IPS-NIHi7 (cell line): ENCODE data around the gene ZFHX2.
A peak's percentile ranks its signal among the peaks of the same experiment; 100 is the strongest.

Experiments used
- DNase-seq: peaks from one replicate; pipeline ENCODE4 v3.0.0; 2012; ENCODE audit warnings: mixed read lengths; ENCODE audit errors: extremely low spot score

Gene ZFHX2

GRCh38 chr14:23559926-23560520 lies 8.5 kb upstream of the ZFHX2 start:
- no peak for DNase-seq

DNA sequence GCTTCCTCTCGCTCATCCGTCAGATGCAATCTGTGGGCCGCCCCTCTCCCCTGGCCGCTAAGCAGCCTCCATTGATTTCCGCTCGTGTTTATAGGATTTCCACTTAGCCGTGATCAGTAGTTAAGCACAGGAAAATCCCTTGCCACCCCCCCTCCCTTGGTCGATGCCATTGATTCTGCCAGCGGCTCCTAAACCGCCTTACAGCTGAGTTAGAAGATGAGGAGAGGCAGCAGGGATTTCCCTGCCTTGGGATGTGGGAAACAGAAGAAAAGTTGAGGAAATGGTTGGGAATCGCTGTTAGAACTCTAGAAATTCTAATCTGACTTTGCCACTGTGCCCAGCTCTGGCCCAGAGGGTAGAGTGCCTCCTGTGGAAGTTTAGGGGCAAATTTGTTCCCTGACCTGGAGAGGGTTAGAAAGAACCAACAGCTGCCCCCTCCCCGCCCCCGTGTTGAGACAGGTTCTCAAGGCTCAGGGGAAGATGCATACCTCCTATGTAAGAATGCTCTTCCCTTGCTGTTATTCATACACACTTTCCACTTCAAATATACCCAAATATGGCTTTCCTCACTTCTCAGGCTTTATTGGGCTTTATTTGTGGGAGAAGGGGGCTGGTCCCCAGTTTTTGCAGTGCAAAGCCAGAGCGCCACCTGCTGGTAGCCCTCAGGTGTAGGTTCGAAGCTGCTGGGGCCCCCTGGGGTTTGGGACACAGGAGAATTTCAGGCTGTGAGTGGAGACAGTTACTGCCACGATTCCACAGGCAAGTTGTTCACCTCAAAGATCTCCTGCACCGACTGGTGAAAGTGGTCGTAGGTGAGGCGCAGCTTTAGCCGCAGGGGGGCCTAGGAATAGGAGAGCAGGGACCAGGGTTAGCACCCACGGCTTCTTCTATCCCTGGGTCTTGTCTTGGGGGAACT lies 7.7 kb upstream of the ZFHX2 start:
- no peak for DNase-seq

GRCh38 chr14:23558346-23559009 lies 6.9 kb upstream of the ZFHX2 start:
- DNase-seq, result no peak

DNA sequence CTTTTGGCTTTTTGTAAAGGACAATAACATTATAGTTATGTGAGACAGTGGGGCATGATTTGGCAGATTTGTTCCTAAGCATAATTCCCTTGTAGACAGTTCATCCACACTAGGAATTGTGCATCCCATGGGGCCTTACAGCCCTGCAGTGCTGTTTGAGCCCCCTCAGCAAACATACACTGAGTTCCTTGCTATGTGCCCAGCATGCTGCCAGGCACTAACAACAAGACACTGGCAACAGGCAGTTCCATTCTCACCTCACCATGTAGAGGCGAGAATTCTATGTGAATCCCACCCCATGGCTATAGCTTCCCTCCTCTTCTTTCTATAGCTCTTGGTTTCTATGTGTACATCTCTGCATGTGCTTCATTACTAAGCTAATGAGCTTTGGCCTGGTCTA lies 6.4 kb upstream of the ZFHX2 start:
- DNase-seq, result no peak

DNA sequence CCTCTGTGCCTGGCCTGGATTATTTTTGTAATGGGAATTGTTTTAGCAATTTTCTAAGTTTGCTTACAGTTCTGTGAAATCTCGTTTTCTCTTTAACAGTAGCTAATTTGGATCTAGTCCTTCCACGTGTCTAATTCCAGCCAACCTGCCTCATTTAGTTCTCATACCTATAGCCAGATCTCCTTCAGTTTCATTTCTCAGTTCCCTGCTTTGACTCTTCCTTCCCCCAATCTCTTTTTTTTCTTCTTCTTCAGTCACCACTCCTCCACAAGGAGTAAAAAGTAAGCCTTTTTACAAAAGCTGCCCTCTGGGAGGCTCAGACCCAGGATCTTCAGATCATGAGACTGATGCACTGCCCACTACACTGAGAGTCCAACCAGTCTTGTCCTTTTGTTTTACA lies 6.0 kb upstream of the ZFHX2 start:
- no peak for DNase-seq

DNA sequence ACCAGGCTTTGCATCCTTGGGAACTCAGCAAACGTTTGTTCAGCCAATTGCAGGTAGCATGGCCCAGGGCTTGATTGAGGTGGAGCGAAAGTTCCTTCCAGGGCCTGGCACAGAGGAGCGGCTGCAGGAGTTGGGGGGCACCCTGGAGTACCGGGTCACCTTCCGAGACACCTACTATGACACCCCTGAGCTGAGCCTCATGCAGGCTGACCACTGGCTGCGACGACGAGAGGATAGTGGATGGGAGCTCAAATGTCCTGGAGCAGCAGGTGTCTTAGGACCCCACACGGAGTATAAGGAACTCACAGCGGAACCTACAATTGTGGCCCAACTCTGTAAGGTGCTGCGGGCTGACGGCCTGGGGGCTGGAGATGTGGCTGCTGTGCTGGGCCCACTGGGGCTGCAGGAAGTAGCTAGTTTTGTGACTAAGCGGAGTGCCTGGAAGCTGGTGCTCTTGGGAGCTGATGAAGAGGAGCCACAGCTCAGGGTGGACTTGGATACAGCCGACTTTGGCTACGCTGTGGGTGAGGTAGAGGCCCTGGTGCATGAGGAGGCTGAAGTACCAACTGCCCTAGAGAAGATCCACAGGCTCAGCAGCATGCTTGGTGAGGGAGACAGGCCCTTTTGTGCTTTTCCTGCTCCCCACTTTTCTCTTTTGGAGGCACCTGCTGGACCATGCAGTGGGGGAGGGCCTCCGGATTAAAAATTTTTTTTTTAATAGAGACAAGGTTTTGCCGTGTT lies 5.3 kb upstream of the ZFHX2 start:
- no peak for DNase-seq

GRCh38 chr14:23555882-23556699 lies 4.5 kb upstream of the ZFHX2 start, which contains the start of gene THTPA:
THTPA (plus strand) TSS chr14:23556271; CDS start chr14:23556758, 487 bp downstream.
- DNase-seq, result peak; percentile 85

- DNase-seq, result no peak
Observed at GRCh38 chr14:23555533-23555881, 3.9 kb upstream of the ZFHX2 start.

DNA sequence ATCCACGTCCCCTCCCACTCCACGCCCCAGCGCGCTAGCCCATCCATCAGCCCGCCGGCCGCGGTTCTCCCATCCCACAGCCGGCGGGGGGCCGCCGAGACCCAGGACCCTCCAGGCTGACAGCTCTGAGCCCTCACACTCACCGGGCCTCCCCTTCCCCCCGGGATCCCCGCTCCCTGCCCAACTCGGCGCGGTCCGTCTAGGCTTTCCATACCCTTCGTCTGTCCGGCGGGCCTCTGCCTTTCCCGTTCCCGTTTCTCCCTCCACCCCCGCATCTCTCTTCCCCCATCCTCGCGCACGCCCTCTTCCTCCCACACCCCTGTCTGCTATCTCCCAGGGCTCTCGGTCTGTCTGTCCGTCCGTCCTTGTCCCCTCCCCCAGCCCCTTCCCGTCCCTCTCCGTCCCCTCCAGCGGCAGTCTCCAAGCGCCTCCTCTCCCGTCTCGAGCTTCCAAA lies 726 bp downstream of the ZFHX2 start:
- DNase-seq, result peak; percentile 44

- no peak for DNase-seq
Observed at GRCh38 chr14:23550131-23550811, 1.3 kb downstream of the ZFHX2 start.

GRCh38 chr14:23548351-23549318 lies 2.9 kb downstream of the ZFHX2 start:
- DNase-seq, result peak; percentile 30

DNA sequence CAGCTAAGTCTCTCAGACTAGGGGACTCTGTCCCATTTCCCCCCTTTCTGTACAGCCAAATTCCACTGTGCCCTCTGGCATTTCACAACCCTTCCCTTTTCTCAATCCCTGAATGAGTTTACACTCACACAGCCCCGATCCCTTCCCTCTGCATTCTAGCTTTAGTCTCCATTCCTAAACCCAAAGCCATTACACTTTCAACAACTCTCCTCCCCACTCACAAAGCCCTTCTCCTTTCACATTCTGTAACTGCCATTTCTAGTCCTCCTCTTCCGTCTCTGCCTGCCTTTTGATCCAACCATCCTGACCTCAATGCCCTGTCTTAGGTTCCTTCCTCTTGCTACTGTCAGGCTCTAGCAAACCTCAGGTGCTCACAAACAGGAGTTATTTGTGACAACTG lies 3.6 kb downstream of the ZFHX2 start:
- no peak for DNase-seq

DNA sequence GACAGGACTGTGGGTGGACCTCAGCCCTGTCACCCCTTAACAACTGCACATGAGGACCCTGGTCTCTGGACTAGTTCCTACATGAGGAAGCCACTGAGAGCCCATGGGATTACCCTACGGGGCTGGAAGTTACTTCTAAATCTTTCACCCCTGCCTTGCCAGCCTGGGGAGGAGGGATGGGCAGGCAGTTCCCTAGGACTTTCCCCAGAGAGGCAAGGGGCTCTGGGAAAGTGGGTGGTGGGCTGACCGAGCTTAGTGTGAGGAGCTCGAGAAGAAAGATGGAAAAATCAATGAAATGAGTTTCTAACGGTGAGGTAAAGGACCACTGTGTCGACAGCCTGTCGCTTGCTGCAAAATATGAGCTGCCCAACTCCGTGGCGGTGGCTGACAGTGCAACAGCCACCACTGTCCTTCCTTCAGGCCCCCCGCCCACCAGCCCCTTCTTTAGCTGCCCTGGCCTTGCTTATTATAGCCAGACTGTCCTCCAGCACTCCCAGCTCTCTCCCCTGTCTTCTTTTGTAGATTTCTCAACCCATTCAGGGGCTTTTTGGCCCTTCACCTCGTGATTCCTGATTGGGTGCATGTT lies 5.0 kb downstream of the ZFHX2 start:
- DNase-seq, result no peak

DNA sequence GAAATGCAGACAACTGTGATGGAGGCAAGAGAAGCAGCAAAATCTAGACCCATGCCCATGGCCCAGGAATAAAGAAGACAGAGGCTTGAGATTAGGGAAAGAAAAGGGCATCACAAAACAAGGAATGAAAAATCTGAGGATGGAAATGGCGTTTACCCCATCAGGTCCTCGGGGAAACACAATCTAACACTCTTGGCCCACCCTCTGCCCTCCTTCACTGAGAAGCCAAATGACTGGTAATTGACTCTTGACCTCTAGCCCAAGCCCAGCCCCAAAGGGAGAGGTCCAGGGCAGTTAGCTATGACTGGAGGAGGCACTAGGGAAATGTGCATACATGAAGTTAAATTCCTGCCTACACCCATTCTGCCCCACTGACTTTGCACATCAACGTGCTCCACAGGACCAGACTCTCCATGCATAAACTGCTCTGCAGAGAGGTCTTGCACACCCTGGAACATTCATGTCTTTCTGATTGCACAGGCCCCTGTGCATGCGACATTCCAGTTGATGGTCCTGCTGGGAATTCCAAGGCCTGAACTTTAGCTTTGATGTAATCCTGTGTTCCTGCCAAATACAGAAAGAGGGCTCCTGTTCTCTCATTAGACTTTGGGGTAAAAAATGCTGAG lies 5.7 kb downstream of the ZFHX2 start:
- DNase-seq, result no peak

- DNase-seq, result peak; percentile 57
Observed at GRCh38 chr14:23544511-23545447, 6.8 kb downstream of the ZFHX2 start.

GRCh38 chr14:23543403-23543802 lies 8.2 kb downstream of the ZFHX2 start:
- DNase-seq, result no peak

DNA sequence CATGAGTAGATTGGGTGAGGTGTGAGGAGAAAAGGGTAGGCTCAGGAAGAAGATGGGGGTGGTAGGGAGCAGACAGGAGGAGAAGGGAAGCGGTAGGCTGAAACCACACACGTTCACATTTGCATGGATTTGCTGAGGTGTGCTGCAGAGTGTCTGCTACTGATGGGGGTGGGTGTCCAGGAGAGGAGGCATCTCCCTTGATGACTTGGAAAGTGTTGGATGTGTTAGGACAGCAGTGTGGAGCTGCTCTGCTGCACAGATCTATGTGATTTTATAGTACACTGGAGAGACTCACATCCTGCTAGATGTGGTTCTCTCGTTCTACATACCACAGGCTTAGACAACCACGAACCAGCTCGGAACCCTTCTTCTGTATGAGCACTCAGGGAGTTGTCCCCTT lies 9.3 kb downstream of the ZFHX2 start:
- DNase-seq, result no peak
